C4-2B (cell line): ENCODE data around the gene CHST1.

Experiments
- H3K27ac ChIP-seq: fragments of 450-650 bp; 2 replicates; pipeline ENCODE4 v1.5.1; 2017
- ZFX ChIP-seq: fragments of 450-650 bp; IDR thresholded peaks from 2 replicates; pipeline ENCODE4 v1.6.1; 2017
- TF ChIP-seq, protein P1 (sequence below): fragments of 450-650 bp; conservative IDR thresholded peaks from 2 replicates; pipeline ENCODE4 v1.5.1; 2017; ENCODE audit warnings: mild to moderate bottlenecking

Gene CHST1

DNA sequence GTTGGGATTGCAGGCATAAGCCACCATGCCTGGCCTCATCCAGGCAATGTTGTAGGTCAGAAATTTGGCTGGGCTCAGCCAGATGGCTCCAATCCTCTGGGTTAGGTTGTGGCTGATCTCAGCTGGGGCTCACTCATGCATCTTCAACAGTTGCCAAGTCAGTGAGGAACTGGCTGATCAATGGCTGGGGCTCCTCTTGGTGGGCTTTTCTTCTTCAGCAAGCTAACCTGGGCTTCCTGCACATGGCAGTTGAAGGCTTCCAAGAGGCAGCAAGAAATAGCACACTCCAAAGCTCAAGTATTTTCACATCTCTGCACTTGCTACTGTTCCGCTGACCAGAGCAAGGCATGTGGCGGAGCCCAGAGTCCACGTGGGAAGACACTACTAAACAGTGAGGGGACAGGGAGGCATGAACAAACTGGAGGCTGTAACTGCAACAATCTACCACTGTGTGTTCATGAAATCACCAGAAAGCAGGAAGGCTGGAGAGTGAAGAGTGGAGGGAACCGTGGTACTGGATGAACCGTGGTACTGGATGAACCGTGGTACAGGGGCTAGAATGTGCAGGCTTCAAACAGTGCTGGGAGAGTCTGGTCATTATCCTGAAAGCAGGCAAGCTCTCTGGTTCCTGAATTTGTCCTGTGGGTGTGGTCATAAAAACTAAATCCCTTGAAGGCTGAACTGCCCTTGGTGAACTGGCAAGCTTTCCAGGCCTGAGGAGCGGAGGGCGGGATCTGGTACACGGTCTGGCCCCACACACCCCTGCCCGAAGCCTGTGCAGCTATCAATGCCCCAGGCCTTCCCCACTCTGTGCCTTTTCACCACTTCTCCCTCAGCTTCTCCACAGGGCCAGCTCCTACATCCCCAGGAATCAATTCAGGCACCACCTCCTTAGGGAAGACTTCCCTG lies 20.2 kb downstream of the CHST1 start:
- TF ChIP-seq, protein P1, sequence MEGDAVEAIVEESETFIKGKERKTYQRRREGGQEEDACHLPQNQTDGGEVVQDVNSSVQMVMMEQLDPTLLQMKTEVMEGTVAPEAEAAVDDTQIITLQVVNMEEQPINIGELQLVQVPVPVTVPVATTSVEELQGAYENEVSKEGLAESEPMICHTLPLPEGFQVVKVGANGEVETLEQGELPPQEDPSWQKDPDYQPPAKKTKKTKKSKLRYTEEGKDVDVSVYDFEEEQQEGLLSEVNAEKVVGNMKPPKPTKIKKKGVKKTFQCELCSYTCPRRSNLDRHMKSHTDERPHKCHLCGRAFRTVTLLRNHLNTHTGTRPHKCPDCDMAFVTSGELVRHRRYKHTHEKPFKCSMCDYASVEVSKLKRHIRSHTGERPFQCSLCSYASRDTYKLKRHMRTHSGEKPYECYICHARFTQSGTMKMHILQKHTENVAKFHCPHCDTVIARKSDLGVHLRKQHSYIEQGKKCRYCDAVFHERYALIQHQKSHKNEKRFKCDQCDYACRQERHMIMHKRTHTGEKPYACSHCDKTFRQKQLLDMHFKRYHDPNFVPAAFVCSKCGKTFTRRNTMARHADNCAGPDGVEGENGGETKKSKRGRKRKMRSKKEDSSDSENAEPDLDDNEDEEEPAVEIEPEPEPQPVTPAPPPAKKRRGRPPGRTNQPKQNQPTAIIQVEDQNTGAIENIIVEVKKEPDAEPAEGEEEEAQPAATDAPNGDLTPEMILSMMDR = no peak
- no peak for TF ChIP-seq ZFX
- no peak overlapping the region for H3K27ac ChIP-seq

DNA sequence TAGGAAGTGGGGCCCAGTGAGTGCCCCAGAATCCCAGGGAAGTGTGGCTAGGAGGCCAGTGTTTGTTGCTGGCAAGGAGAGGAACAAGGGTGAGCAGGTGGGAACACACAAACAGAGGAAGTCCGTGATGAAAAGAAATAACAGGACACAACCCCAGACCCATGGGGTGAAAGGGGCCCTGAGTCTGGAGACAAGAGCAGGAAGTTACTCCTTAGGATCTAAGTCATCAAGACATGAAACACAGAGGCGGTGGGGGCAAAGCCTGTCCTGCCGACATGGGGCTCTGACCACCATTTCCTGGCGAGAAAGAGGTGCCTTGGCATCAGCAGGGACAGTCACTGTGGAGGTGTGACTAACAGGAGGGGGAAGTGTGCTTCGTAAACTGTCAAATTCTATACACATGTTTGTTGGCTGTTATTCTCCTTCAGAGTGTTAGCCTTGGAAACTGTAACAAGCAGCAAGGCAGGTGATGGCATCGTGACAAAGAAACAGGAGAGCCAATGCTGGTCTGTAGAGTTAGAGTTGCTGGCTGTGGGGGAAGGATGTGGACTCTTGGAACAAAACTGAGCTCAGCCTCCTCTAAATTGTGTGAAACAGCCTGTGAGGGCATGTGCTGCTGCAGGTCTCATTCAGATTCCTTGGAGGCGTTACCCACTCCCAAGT lies 21.7 kb downstream of the CHST1 start:
- no peak overlapping the region for H3K27ac ChIP-seq
- TF ChIP-seq, protein P1 = no peak
- TF ChIP-seq ZFX = no peak

DNA sequence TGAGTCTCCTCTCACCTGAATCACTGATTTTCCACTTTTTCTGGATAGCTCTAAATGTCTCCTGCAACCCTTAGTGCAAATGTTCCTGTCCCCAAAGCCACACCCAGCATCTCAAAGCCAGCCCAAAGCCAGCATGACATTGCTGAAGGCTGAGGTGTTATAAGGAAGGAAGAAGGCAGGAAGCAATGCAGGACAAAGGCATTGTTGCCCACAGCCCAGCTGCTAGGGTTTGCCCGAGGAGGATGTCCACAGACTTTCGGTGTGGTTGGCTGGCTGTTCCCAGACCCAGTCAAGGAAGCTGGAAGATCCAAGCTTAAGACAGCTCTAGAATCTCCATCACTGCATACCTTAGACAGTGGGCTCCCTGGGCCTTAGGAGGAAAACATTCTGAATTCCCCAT lies 23.5 kb downstream of the CHST1 start:
- no peak overlapping the region for H3K27ac ChIP-seq
- no peak for TF ChIP-seq ZFX
- TF ChIP-seq, protein P1 = no peak

DNA sequence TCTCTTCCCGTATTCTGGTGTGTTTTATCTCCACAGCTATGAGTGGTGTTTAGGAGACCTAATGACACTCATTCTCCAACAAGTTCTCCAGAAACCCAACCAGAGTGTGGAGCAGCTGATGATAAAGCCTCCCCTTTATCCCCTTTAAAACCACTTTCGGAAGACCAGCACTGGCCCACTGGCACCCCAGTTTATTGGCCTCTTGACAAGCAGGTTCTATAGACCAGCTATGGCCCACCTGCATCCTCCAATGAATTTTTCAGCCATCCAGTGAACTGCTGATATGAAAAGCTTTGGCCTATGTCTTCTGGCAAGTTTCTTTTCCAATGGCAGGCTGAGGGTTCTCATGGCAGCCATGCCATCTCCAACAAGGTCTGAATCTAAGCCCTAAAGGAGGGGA lies 27.4 kb downstream of the CHST1 start:
- TF ChIP-seq, protein P1 = no peak
- no peak for TF ChIP-seq ZFX
- no peak overlapping the region for H3K27ac ChIP-seq

DNA sequence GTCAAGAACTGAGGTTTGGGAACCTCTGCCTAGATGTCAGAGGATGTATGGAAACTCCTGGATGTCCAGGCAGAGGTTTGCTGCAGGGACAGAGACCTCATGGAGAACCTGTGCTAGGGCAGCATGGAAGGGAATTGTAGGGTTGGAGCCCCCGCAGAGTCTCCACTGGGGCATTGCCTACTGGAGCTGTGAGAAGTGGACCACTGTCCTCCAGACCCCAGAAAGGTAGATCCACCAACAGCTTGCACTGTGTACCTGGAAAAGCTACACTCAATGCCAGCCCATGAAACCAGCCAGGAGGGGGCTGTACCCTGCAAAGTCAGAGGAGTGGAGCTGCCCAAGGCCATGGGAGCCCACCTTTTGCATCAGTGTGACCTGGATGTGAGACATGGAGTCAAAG lies 29.5 kb downstream of the CHST1 start:
- H3K27ac ChIP-seq = no peak overlapping the region
- TF ChIP-seq ZFX = no peak
- TF ChIP-seq, protein P1 = no peak

DNA sequence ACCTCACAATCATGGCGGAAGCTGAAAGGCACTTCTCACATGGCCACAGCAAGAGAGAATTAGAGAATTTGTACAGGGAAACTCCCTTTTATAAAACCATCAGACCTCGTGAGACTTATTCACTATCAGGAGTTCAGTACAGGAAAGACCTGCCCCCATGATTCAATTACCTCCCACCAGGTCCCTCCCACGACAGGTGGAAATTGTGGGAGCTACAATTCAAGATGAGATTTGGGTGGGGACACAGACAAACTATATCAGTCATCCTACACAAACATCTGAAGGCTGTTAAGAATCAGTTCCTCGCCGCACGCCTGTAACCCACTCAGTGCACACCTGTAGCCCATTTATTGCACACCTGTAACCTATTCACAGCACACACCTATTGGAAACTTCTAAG lies 39.8 kb downstream of the CHST1 start:
- no peak overlapping the region for H3K27ac ChIP-seq
- TF ChIP-seq, protein P1 = no peak
- no peak for TF ChIP-seq ZFX

DNA sequence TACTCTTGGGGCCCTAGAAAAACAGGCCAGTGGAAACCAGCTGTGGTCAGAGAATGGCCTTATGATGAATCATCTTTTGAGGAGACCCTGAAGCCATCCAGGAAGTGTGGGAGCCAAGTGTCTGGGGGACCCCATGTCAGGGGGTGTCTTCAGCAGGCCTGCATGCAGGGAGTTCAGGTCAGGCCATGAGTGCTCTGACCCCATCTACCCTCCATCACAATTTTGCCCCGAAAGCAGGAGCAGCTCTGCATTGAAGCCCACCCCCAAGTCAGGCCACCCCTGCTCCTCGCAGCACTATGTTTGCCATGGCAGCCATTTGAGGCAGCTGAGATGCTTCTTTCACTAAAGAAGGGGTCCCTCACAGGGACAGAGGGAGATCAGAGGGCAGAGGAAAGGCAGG lies 41.3 kb downstream of the CHST1 start:
- H3K27ac ChIP-seq = no peak overlapping the region
- TF ChIP-seq ZFX = no peak
- TF ChIP-seq, protein P1 = no peak
